Measurements from ENCODE around the gene NKAPL. TPM values are rescaled to one million over a fixed set of nuclear protein-coding genes. Genes with fewer than 3 reads are reported as not detected.

Gene NKAPL
- total and polyA plus RNA-seq, 2 of the 8 experiments (the other 6 are each of a cell fraction or from before 2014, with no cell fraction given) = 0.08 TPM; not detected in 1

- peak within 1 kb of the TSS; percentile 51 to 93 for H3K4me2 ChIP-seq (ENCODE audit: insufficient read depth in 1 of 2, low read depth in 2 of 2, low read length in 2 of 2)
- peak within 1 kb of the TSS; percentile 73; the same call in 1 of the 2 replicates for H2BK5ac ChIP-seq (ENCODE audit: low read depth, low read length)
- no peaks in the 10 kb centered on the region; the same call in 1 of the 2 replicates for H3K23me2 ChIP-seq (ENCODE audit: low read depth, low read length)
- no peak within 1 kb of the TSS for H2BK120ac ChIP-seq (replicated peaks; ENCODE audit: low read depth, low read length)
- H2BK20ac ChIP-seq (ENCODE audit: low read length) = peak within 1 kb of the TSS; percentile 50; the same call in 1 of the 2 replicates
- H3K18ac ChIP-seq (ENCODE audit: extremely low read depth, low read length) = peak within 1 kb of the TSS; percentile 75; the same call in 1 of the 2 replicates
- H2BK15ac ChIP-seq (ENCODE audit: low read length) = peak within 1 kb of the TSS; percentile 89; the same call in 1 of the 2 replicates
- H3K9ac ChIP-seq (replicated peaks in 1 of 4; ENCODE audit: extremely low read depth in 1 of 4, low read depth in 3 of 4, low read length in 3 of 4) = peak within 1 kb of the TSS; percentile 58 to 70 (median 62)
- no peak within 1 kb of the TSS for H3K14ac ChIP-seq (ENCODE audit: insufficient read length)
- peak; percentile 85 for FAIRE-seq
- peak within 1 kb of the TSS; percentile 81 for H4K8ac ChIP-seq (ENCODE audit: extremely low read depth, insufficient read depth, low read length)
- H3K27me3 ChIP-seq (replicated peaks in 1 of 4; ENCODE audit: control insufficient read depth in 3 of 4, extremely low read depth in 1 of 4, insufficient read depth in 3 of 4, low read length in 3 of 4) = no peaks in the 10 kb centered on the region
- peaks cover 0 to 16% (median 2%) of the 10 kb centered on the region in 4 experiments; a peak in 1 of 8 replicates for H3K36me3 ChIP-seq (ENCODE audit: control insufficient read depth in 2 of 4, insufficient read depth in 4 of 4, low read length in 3 of 4)
- H3K56ac ChIP-seq (replicated peaks; ENCODE audit: insufficient read length, low read depth, low read length) = no peak within 1 kb of the TSS
- no peak within 1 kb of the TSS for H3K23ac ChIP-seq (ENCODE audit: insufficient read length)
- peak within 1 kb of the TSS; percentile 2 for H3K4ac ChIP-seq (replicated peaks; ENCODE audit: insufficient read length, low read depth, low read length)
- no peak within 1 kb of the TSS for H4K5ac ChIP-seq (ENCODE audit: insufficient read length, low read depth, low read length)
- ChIA-PET POLR2A (ENCODE audit: partially characterized antibody) (interaction anchor here (0.8 to 4.2 kb wide), 7 partner anchors 15 to 131 kb away, joined by 3 to 31 read pairs (median 5); partner anchors contain the start of genes ZKSCAN8, ZSCAN26 and ZSCAN31), CTCF (ENCODE audit: partially characterized antibody) (interaction anchor here (0.7 to 1.5 kb wide), 5 partner anchors 13 to 104 kb away, joined by 3 to 6 read pairs (median 3); no protein-coding TSS in a partner anchor)
- no peaks in the 10 kb centered on the region for H4K20me1 ChIP-seq (replicated peaks in 1 of 2; ENCODE audit: control insufficient read depth in 1 of 2, insufficient read depth in 2 of 2, low read length in 2 of 2)
- H2AFZ ChIP-seq (ENCODE audit: low read length) = peak within 1 kb of the TSS; percentile 73
- H2BK12ac ChIP-seq (ENCODE audit: low read depth, low read length) = 0 out of 2 replicates have a peak within 1 kb of the TSS, but pooled peaks have one; percentile 81
- H2AK5ac ChIP-seq (ENCODE audit: low read depth, low read length) = no peak within 1 kb of the TSS
- peaks cover 0 to 6% (median 4%) of the 10 kb centered on the region in 4 experiments; a peak in 4 of 7 replicates for H3K4me1 ChIP-seq (replicated peaks in 1 of 4; ENCODE audit: control insufficient read depth in 3 of 4, insufficient read depth in 4 of 4, low read length in 3 of 4)
- DNase-seq (ENCODE audit: low read depth in 1 of 2, low spot score in 2 of 2) = peak; percentile 50 to 87
- H3K27ac ChIP-seq (ENCODE audit: low read depth, low read length) = no peak within 1 kb of the TSS; the same call in 1 of the 2 replicates
- peak within 1 kb of the TSS; percentile 68 to 97 (median 93) for H3K4me3 ChIP-seq (ENCODE audit: extremely low read depth in 1 of 4, insufficient read depth in 2 of 4, low read depth in 3 of 4, low read length in 4 of 4)
- peaks cover 3 to 11% of the 10 kb centered on the region in 2 experiments; a peak in 3 of 4 replicates for H3K79me2 ChIP-seq (ENCODE audit: control insufficient read depth in 1 of 2, insufficient read depth in 2 of 2, low read length in 2 of 2)
- 15% methylated on average over 14 of the region's 14 CpGs; no CpG with 5 or more reads in 1 of the 2 experiments for WGBS, 2 experiments (ENCODE audit: extremely low coverage in 1 of 2, insufficient coverage in 1 of 2, insufficient read length in 1 of 2, insufficient replicate concordance in 2 of 2, low coverage in 1 of 2, low lambda C conversion rate in 2 of 2, missing lambda C conversion rate in 1 of 2)
- no peaks in the 10 kb centered on the region for H3K9me3 ChIP-seq (ENCODE audit: insufficient read depth in 2 of 2, low read depth in 1 of 2, low read length in 1 of 2)
- peaks cover 3% of the 10 kb centered on the region; the same call in 1 of the 2 replicates for H3K79me1 ChIP-seq (ENCODE audit: low read depth, low read length)
- no peak within 1 kb of the TSS for H4K91ac ChIP-seq (replicated peaks; ENCODE audit: insufficient read length, low read length)
- TF ChIP-seq CBX5 (IDR thresholded peaks at IDR 0.05; ENCODE audit: low read depth, low read length) (no peak), NRF1 (IDR thresholded peaks at IDR 0.05; ENCODE audit: low read depth, low read length) (no peak), SP4 (IDR thresholded peaks at IDR 0.05; ENCODE audit: low read length) (no peak), HDAC6 (IDR thresholded peaks at IDR 0.05; ENCODE audit: low read depth, low read length) (no peak), GABPA (IDR thresholded peaks at IDR 0.05; ENCODE audit: borderline replicate concordance, insufficient read depth, low read length) (peak; percentile 97), YY1 (IDR thresholded peaks at IDR 0.05; ENCODE audit: low read depth, low read length) (peak; percentile 41; the same call in 1 of the 2 replicates), ASH2L (IDR thresholded peaks at IDR 0.05; ENCODE audit: low read length) (peak; percentile 66), BRCA1 (IDR thresholded peaks at IDR 0.05; ENCODE audit: low read depth, low read length) (no peak)
- TF ChIP-seq, protein P1, sequence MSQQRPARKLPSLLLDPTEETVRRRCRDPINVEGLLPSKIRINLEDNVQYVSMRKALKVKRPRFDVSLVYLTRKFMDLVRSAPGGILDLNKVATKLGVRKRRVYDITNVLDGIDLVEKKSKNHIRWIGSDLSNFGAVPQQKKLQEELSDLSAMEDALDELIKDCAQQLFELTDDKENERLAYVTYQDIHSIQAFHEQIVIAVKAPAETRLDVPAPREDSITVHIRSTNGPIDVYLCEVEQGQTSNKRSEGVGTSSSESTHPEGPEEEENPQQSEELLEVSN (IDR thresholded peaks at IDR 0.05) = no peak
Measured at GRCh38 chr6:28252009-28252975, 6.8 kb upstream of the NKAPL start, which contains the start of gene ZKSCAN4. Gene ZKSCAN4, minus strand, starts transcription at chr6:28252269. Its CDS starts 289 bp downstream, at chr6:28251980.

Measured in H1 (cell line).